ENCODE measurements around the gene LAMP1.
A peak's percentile ranks its signal among the peaks of the same experiment; 100 is the strongest.
"Not testable (repeated sequence)": the region's sequence is repeated elsewhere in the genome, so short reads cannot be mapped to it uniquely, and the experiment has no call there.

Gene LAMP1

GRCh38 chr13:113361406-113361805 lies 64.4 kb downstream of the LAMP1 start:
- Histone ChIP-seq H3K36me3 (ENCODE audit: control insufficient read depth, insufficient read depth, low read length) (peaks cover 7% of the 10 kb centered on the region), H3K4me3 (ENCODE audit: low read depth, low read length) (no peak overlapping the region), H3K9ac (ENCODE audit: low read depth, low read length) (no peak overlapping the region), H3K27me3 (ENCODE audit: control insufficient read depth, insufficient read depth, low read length) (no peaks in the 10 kb centered on the region), H3K4me1 (ENCODE audit: control insufficient read depth, insufficient read depth, low read length) (peaks cover 2% of the 10 kb centered on the region), H3K9me3 (ENCODE audit: control insufficient read depth, insufficient read depth, low read length) (no peaks in the 10 kb centered on the region)

GRCh38 chr13:113364311-113364889 lies 67.4 kb downstream of the LAMP1 start:
- Histone ChIP-seq H3K4me3 (ENCODE audit: low read depth, low read length) (peak overlapping the region; percentile 22), H3K27me3 (ENCODE audit: control insufficient read depth, insufficient read depth, low read length) (no peaks in the 10 kb centered on the region), H3K9ac (ENCODE audit: low read depth, low read length) (no peak overlapping the region), H3K9me3 (ENCODE audit: control insufficient read depth, insufficient read depth, low read length) (no peaks in the 10 kb centered on the region), H3K36me3 (ENCODE audit: control insufficient read depth, insufficient read depth, low read length) (no peaks in the 10 kb centered on the region), H3K4me1 (ENCODE audit: control insufficient read depth, insufficient read depth, low read length) (no peaks in the 10 kb centered on the region)

- Histone ChIP-seq H3K27me3 (ENCODE audit: control insufficient read depth, insufficient read depth, low read length) (no peaks in the 10 kb centered on the region), H3K36me3 (ENCODE audit: control insufficient read depth, insufficient read depth, low read length) (no peaks in the 10 kb centered on the region), H3K4me3 (ENCODE audit: low read depth, low read length) (peak overlapping the region; percentile 22), H3K4me1 (ENCODE audit: control insufficient read depth, insufficient read depth, low read length) (no peaks in the 10 kb centered on the region), H3K9ac (ENCODE audit: low read depth, low read length) (no peak overlapping the region), H3K9me3 (ENCODE audit: control insufficient read depth, insufficient read depth, low read length) (no peaks in the 10 kb centered on the region)
Observed at GRCh38 chr13:113364901-113365582, 68.0 kb downstream of the LAMP1 start.

DNA sequence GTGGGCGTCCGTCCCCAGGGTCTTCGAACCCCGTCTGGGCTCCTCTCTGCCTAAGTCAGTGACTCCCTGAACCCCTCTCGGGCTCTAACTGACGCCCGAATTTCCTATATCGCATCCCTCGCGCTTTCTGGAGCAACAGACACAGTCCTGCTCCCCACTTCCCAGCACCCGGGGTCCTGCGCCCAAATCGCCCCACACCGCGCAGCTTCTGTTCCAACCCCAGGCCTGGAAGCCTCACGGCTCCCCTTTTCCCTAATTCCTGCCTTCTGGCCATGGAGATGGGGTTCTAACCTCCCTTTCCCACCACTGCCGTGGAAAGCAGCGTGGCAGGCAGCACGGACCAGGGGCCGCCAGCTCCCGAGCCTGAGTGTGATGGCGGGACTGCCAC lies 68.5 kb downstream of the LAMP1 start:
- no peaks in the 10 kb centered on the region for H3K36me3 ChIP-seq (ENCODE audit: control insufficient read depth, insufficient read depth, low read length)
- H3K9me3 ChIP-seq (ENCODE audit: control insufficient read depth, insufficient read depth, low read length) = no peaks in the 10 kb centered on the region
- no peak overlapping the region for H3K9ac ChIP-seq (ENCODE audit: low read depth, low read length)
- no peaks in the 10 kb centered on the region for H3K27me3 ChIP-seq (ENCODE audit: control insufficient read depth, insufficient read depth, low read length)
- no peaks in the 10 kb centered on the region for H3K4me1 ChIP-seq (ENCODE audit: control insufficient read depth, insufficient read depth, low read length)
- H3K4me3 ChIP-seq (ENCODE audit: low read depth, low read length) = no peak overlapping the region

DNA sequence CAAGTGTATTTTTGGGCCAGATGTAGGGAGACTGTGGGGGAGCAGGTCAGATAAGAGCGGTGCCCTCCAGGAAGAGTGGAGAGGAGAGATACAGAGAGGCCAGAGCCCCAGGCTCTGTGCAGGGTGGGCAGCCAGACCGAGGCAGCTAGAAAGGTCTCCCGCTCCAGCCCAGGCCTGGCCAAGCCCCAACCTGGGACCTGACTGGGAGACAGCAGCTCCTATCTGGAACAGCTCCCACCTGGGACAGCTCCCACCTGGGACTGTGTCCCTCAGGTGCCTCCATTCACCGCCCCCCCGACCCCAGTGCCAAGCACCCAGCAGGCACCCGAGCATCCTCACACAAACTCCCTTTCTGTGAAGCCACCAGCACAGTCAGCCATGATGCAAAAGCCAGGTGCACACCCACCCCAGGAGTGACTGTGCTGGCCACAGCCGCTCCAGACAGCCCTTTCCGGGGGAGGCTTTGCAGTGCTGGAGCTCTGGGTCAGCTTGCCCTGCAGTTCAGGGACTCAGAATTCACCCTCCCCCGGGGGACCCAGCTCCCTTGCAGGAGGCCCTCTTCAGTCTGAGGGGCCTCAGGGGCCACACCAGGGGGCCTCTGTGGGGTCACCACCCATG lies 69.0 kb downstream of the LAMP1 start:
- Histone ChIP-seq H3K9me3 (ENCODE audit: control insufficient read depth, insufficient read depth, low read length) (no peaks in the 10 kb centered on the region), H3K36me3 (ENCODE audit: control insufficient read depth, insufficient read depth, low read length) (no peaks in the 10 kb centered on the region), H3K9ac (ENCODE audit: low read depth, low read length) (no peak overlapping the region), H3K27me3 (ENCODE audit: control insufficient read depth, insufficient read depth, low read length) (no peaks in the 10 kb centered on the region), H3K4me1 (ENCODE audit: control insufficient read depth, insufficient read depth, low read length) (no peaks in the 10 kb centered on the region), H3K4me3 (ENCODE audit: low read depth, low read length) (no peak overlapping the region)

DNA sequence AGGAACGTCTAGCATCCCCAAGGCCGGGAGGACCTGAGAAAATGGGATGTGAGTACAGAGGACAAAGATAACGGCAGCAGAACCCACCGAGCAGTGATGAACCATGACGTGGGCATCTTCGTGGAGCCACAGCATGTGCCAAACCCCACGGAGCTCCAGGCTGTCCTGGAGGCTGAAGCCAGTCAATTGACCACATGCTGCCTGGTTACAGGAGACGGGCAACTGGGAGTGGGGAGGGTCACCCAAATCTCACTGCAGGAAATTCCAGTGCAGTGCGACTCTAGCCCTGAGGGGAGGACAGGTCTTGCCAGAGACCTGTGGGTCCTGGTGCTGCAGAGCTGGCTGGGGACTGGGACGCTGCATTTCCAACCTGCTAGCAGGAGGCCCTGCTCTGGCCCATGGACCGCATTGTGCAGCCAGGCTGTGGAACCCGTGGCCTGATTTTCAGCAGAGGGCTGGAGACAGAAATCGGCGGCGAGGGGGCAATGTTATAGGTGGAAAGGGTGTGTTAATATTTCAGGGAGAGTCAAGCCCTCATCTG lies 70.1 kb downstream of the LAMP1 start:
- Histone ChIP-seq H3K27me3 (ENCODE audit: control insufficient read depth, insufficient read depth, low read length) (no peaks in the 10 kb centered on the region), H3K36me3 (ENCODE audit: control insufficient read depth, insufficient read depth, low read length) (no peaks in the 10 kb centered on the region), H3K9ac (ENCODE audit: low read depth, low read length) (no peak overlapping the region), H3K4me1 (ENCODE audit: control insufficient read depth, insufficient read depth, low read length) (no peaks in the 10 kb centered on the region), H3K9me3 (ENCODE audit: control insufficient read depth, insufficient read depth, low read length) (no peaks in the 10 kb centered on the region), H3K4me3 (ENCODE audit: low read depth, low read length) (no peak overlapping the region)

DNA sequence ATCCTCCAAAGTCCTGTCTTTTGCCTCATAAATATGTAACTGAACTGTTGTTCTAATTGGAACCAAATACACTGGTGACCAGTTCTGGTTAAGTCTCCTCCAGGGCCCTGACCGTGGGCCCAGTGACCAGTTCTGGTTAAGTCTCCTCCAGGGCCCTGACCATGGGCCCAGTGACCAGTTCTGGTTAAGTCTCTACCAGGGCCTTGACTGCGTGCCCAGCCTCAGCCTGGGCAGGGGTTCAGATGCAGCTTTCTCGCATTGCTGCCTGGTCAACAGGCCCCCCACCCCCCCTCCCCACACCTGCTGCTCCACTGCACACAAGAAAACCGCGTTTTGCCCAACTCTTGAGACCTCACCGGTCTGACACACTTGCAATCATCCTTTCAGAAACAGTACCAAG lies 70.7 kb downstream of the LAMP1 start:
- H3K9me3 ChIP-seq (ENCODE audit: control insufficient read depth, insufficient read depth, low read length) = no peaks in the 10 kb centered on the region
- no peaks in the 10 kb centered on the region for H3K36me3 ChIP-seq (ENCODE audit: control insufficient read depth, insufficient read depth, low read length)
- H3K9ac ChIP-seq (ENCODE audit: low read depth, low read length) = no peak overlapping the region
- H3K4me3 ChIP-seq (ENCODE audit: low read depth, low read length) = no peak overlapping the region
- no peaks in the 10 kb centered on the region for H3K4me1 ChIP-seq (ENCODE audit: control insufficient read depth, insufficient read depth, low read length)
- no peaks in the 10 kb centered on the region for H3K27me3 ChIP-seq (ENCODE audit: control insufficient read depth, insufficient read depth, low read length)

GRCh38 chr13:113368353-113368752 lies 71.3 kb downstream of the LAMP1 start:
- not testable (repeated sequence) for H3K9me3 ChIP-seq (ENCODE audit: control insufficient read depth, insufficient read depth, low read length)

GRCh38 chr13:113369189-113369588 lies 72.2 kb downstream of the LAMP1 start:
- H3K36me3 ChIP-seq (ENCODE audit: control insufficient read depth, insufficient read depth, low read length) = no peaks in the 10 kb centered on the region
- no peaks in the 10 kb centered on the region for H3K9me3 ChIP-seq (ENCODE audit: control insufficient read depth, insufficient read depth, low read length)
- H3K9ac ChIP-seq (ENCODE audit: low read depth, low read length) = no peak overlapping the region
- H3K4me3 ChIP-seq (ENCODE audit: low read depth, low read length) = no peak overlapping the region
- no peaks in the 10 kb centered on the region for H3K4me1 ChIP-seq (ENCODE audit: control insufficient read depth, insufficient read depth, low read length)
- H3K27me3 ChIP-seq (ENCODE audit: control insufficient read depth, insufficient read depth, low read length) = no peaks in the 10 kb centered on the region

More at GRCh38 chr13:113368353-113368752, 71.3 kb downstream of the LAMP1 start:
- not testable (repeated sequence) for H3K4me1 ChIP-seq (ENCODE audit: control insufficient read depth, insufficient read depth, low read length); H3K9ac ChIP-seq (ENCODE audit: low read depth, low read length); H3K36me3 ChIP-seq (ENCODE audit: control insufficient read depth, insufficient read depth, low read length); H3K4me3 ChIP-seq (ENCODE audit: low read depth, low read length); H3K27me3 ChIP-seq (ENCODE audit: control insufficient read depth, insufficient read depth, low read length)

- Histone ChIP-seq H3K4me3 (ENCODE audit: low read depth, low read length) (no peak overlapping the region), H3K9ac (ENCODE audit: low read depth, low read length) (no peak overlapping the region), H3K9me3 (ENCODE audit: control insufficient read depth, insufficient read depth, low read length) (no peaks in the 10 kb centered on the region), H3K27me3 (ENCODE audit: control insufficient read depth, insufficient read depth, low read length) (no peaks in the 10 kb centered on the region), H3K36me3 (ENCODE audit: control insufficient read depth, insufficient read depth, low read length) (no peaks in the 10 kb centered on the region), H3K4me1 (ENCODE audit: control insufficient read depth, insufficient read depth, low read length) (no peaks in the 10 kb centered on the region)
Observed at GRCh38 chr13:113369881-113370280, 72.8 kb downstream of the LAMP1 start.

DNA sequence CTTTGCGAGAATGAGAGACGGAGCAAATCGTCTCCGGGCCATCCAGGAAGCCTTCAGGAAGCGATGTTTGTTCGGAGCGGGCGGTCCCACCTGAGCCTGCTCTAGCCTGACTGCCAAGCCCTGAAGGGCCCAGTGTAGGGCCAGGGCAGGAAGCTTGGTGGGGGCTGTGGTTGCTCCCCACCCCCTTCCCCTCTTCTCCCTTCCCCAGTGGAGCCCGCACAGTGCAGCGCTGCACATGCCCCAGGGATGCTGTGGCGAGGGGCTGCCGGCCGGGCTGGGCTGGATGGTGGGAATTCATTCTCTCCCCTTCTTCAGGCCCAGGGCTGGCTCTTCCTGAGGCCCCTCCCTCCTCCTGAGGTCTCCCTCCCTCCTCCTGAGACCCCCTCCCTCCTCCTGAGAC lies 74.0 kb downstream of the LAMP1 start:
- no peak overlapping the region for H3K4me3 ChIP-seq (ENCODE audit: low read depth, low read length)
- H3K9ac ChIP-seq (ENCODE audit: low read depth, low read length) = no peak overlapping the region
- no peaks in the 10 kb centered on the region for H3K36me3 ChIP-seq (ENCODE audit: control insufficient read depth, insufficient read depth, low read length)
- peaks cover 1% of the 10 kb centered on the region for H3K4me1 ChIP-seq (ENCODE audit: control insufficient read depth, insufficient read depth, low read length)
- no peaks in the 10 kb centered on the region for H3K9me3 ChIP-seq (ENCODE audit: control insufficient read depth, insufficient read depth, low read length)
- H3K27me3 ChIP-seq (ENCODE audit: control insufficient read depth, insufficient read depth, low read length) = no peaks in the 10 kb centered on the region

GRCh38 chr13:113371701-113372100 lies 74.7 kb downstream of the LAMP1 start:
- not testable (repeated sequence) for H3K9me3 ChIP-seq (ENCODE audit: control insufficient read depth, insufficient read depth, low read length); H3K27me3 ChIP-seq (ENCODE audit: control insufficient read depth, insufficient read depth, low read length); H3K4me1 ChIP-seq (ENCODE audit: control insufficient read depth, insufficient read depth, low read length); H3K4me3 ChIP-seq (ENCODE audit: low read depth, low read length); H3K9ac ChIP-seq (ENCODE audit: low read depth, low read length); H3K36me3 ChIP-seq (ENCODE audit: control insufficient read depth, insufficient read depth, low read length)

Measured in iPS-15b (cell line).